GM12892 (cell line): ENCODE measurements around the gene TXLNG.

ENCODE experiments used
- POLR2A ChIP-seq: IDR thresholded peaks from 2 replicates; pipeline ENCODE4 v1.6.1; 2011; ENCODE audit warnings: low read depth, low read length, control low read depth
- POLR2AphosphoS5 ChIP-seq: IDR thresholded peaks from 2 replicates; pipeline ENCODE4 v1.6.1; 2011; ENCODE audit warnings: low read depth, low read length, control low read depth
- TAF1 ChIP-seq: IDR thresholded peaks from 2 replicates; pipeline ENCODE4 v1.6.1; 2011; ENCODE audit warnings: low read depth, mild to moderate bottlenecking, control low read depth, low read length, borderline replicate concordance

- no peak for TF ChIP-seq TAF1
- no peak for TF ChIP-seq POLR2A
- TF ChIP-seq POLR2AphosphoS5: no peak
These were observed 86.8 kb downstream of the TXLNG start for GRCh38 chrX:16873106-16873505.
